Lower leg skin (tissue), 3 donors: ENCODE measurements around the gene CTIF.

Experiments
- POLR2A ChIP-seq, 2 donors: fragments of 450-650 bp; IDR thresholded peaks; one replicate each; pipeline ENCODE4 v1.6.1; 2016 to 2017; ENCODE audit warnings: antibody characterized with exemption in 2 of 2, mild to moderate bottlenecking in 1 of 2, moderate library complexity in 1 of 2
- TF ChIP-seq, protein P1 (sequence below), 3 donors: fragments of 450-650 bp; IDR thresholded peaks; one replicate each; pipeline ENCODE4 v1.5.1; 2016; ENCODE audit warnings: antibody characterized with exemption in 3 of 3, mild to moderate bottlenecking in 3 of 3, moderate library complexity in 2 of 3

DNA sequence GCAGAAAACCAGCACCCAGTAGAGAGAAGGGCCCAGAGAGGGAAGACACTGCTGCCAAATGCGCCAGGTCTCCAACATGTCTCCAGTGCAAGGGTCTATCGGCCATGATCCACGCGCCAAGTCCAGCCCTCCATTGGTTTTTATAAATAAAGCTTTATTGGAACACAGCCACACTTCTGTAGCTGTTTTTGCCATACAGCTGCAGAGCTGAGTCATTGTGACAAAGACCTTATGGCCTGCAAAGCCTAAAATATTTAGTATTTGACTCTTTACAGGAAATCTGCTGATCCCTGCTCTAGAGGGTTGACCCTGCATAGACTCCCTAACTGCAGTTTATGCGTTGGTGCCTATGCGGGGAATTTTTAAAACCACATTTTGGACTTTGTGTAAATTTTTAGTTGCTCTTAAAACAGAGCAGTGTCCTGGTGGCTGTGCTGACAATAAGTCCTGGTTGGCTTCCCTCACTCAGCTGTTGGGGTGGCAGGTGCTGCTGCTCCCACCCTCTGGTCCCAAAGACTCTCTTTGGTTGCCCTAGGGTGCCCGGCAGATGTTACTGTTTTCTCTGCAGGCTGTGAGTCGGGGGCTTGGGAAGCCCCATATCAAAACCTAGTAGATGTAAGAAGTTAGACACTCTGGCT is 154.9 kb downstream of the CTIF start:
- TF ChIP-seq, protein P1, sequence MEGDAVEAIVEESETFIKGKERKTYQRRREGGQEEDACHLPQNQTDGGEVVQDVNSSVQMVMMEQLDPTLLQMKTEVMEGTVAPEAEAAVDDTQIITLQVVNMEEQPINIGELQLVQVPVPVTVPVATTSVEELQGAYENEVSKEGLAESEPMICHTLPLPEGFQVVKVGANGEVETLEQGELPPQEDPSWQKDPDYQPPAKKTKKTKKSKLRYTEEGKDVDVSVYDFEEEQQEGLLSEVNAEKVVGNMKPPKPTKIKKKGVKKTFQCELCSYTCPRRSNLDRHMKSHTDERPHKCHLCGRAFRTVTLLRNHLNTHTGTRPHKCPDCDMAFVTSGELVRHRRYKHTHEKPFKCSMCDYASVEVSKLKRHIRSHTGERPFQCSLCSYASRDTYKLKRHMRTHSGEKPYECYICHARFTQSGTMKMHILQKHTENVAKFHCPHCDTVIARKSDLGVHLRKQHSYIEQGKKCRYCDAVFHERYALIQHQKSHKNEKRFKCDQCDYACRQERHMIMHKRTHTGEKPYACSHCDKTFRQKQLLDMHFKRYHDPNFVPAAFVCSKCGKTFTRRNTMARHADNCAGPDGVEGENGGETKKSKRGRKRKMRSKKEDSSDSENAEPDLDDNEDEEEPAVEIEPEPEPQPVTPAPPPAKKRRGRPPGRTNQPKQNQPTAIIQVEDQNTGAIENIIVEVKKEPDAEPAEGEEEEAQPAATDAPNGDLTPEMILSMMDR (IDR thresholded peaks at IDR 0.05): no peak
- TF ChIP-seq POLR2A (IDR thresholded peaks at IDR 0.05): no peak
